ENCODE results near the gene KIF5A.
"Not testable (repeated sequence)": the region's sequence is repeated elsewhere in the genome, so short reads cannot be mapped to it uniquely, and the experiment has no call there.

DNA sequence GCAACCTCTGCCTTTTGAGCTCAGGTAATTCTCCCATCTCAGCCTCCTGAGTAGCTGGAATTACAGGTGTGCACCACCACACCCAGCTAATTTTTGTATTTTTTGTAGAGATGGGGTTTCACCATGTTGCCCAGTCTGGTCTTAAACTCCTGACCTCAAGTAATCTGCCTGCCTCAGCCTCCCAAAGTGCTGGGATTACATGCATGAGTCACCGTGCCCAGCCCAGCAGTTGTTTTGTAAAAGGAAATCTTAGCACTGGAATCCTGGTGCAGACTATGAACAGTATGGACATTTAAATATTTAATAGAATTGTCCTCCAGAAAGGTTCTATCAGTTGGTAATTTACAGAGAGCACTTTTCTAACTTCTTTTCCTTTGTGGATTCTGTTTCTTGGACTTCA, 11.3 kb downstream of the KIF5A start:
- TF ChIP-seq, protein P1, sequence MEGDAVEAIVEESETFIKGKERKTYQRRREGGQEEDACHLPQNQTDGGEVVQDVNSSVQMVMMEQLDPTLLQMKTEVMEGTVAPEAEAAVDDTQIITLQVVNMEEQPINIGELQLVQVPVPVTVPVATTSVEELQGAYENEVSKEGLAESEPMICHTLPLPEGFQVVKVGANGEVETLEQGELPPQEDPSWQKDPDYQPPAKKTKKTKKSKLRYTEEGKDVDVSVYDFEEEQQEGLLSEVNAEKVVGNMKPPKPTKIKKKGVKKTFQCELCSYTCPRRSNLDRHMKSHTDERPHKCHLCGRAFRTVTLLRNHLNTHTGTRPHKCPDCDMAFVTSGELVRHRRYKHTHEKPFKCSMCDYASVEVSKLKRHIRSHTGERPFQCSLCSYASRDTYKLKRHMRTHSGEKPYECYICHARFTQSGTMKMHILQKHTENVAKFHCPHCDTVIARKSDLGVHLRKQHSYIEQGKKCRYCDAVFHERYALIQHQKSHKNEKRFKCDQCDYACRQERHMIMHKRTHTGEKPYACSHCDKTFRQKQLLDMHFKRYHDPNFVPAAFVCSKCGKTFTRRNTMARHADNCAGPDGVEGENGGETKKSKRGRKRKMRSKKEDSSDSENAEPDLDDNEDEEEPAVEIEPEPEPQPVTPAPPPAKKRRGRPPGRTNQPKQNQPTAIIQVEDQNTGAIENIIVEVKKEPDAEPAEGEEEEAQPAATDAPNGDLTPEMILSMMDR (IDR thresholded peaks at IDR 0.05) = not testable (repeated sequence)
- not testable (repeated sequence) for TF ChIP-seq EZH2 (IDR thresholded peaks at IDR 0.05; ENCODE audit: borderline replicate concordance, insufficient read depth, low read depth, low read length, poor library complexity, severe bottlenecking)
